ENCODE measurements around the gene SLC12A2.

SLC12A2 gene

DNA sequence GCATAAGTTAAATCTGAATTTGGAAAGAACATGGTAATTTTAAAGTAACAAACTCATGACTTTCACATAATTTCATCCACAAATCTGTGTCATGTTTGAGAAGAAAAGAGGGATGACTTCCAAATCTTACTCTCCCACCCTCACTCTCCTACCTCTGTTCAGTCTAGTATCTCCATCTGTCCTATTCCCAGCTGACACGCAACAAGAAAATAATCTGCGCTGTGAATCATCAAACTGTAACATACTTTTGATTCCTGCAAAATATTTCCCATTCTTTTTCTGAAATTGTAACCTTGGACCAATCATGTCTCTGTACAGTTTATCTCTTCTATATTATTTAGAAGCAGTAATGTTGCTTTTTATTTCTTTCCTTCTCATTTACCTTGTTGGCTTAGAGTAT is 91.4 kb downstream of the SLC12A2 start:
- no peak for DNase-seq (ENCODE audit: low spot score)
- Histone ChIP-seq H3K27ac (no peak overlapping the region), H3K4me3 (no peak overlapping the region)
- TF ChIP-seq, protein P1, sequence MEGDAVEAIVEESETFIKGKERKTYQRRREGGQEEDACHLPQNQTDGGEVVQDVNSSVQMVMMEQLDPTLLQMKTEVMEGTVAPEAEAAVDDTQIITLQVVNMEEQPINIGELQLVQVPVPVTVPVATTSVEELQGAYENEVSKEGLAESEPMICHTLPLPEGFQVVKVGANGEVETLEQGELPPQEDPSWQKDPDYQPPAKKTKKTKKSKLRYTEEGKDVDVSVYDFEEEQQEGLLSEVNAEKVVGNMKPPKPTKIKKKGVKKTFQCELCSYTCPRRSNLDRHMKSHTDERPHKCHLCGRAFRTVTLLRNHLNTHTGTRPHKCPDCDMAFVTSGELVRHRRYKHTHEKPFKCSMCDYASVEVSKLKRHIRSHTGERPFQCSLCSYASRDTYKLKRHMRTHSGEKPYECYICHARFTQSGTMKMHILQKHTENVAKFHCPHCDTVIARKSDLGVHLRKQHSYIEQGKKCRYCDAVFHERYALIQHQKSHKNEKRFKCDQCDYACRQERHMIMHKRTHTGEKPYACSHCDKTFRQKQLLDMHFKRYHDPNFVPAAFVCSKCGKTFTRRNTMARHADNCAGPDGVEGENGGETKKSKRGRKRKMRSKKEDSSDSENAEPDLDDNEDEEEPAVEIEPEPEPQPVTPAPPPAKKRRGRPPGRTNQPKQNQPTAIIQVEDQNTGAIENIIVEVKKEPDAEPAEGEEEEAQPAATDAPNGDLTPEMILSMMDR (IDR thresholded peaks at IDR 0.05) = no peak

DNA sequence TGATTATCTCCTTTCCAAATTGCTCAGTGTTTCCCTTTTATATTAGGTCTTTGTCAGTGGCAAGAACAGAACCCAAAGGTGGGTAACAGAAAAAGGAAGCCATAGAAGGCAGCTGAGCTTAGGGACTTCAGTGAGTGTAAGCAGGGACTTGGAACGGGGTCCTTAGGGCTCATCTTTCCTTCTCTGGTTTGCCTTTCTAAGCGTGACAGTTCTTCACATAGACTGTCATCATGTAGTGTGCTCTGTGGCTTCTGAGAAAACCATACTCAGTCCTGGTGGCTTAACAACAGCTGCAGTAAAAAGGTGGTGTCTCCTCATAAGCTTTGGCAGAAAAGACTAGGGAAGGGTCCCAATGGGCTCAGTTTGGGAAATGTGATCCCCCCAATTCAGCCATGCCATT is 108.8 kb downstream of the SLC12A2 start:
- H3K27ac ChIP-seq = no peak overlapping the region
- H3K4me3 ChIP-seq = no peak overlapping the region

DNA sequence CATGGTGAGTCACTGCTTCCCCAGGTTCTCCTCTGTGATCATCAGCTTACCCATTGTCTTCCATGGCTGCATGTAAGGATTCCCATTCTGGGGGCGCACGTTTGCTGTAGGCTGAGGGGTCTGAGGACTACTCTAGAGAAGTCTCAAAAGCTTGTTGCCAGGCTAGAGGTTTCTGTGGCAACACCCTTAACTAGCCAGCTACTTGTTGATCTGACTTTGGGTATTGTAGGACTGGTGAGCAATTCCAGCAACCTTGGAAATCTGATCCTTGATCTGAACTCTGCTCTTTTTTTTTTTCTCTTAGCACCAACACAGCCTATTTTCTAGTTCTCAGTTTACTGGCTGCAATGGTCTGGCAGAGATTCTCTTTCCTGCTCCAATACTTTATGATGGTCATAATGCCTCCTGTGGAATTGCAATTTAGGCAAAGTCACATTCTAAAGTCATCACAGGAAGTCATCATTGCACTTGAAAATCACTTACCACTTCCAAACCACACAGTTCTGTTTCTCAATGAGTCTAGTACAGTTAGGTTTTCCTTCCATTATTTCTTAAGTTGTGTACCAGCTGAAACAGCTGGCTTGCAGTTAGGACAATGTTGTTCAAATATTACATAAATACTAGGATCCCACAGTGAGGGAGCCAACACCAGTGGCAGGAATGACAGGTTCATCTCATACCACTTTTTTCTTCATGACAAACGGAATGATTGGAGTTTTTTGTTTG is 110.3 kb downstream of the SLC12A2 start:
- Histone ChIP-seq H3K4me3 (no peak overlapping the region), H3K27ac (no peak overlapping the region)
- DNase-seq (ENCODE audit: low spot score) = no peak
- TF ChIP-seq, protein P1 (IDR thresholded peaks at IDR 0.05) = no peak

More for the DNA sequence above, 108.8 kb downstream of the SLC12A2 start:
- no peak for DNase-seq (ENCODE audit: low spot score)
- TF ChIP-seq, protein P1 (IDR thresholded peaks at IDR 0.05) = no peak

DNA sequence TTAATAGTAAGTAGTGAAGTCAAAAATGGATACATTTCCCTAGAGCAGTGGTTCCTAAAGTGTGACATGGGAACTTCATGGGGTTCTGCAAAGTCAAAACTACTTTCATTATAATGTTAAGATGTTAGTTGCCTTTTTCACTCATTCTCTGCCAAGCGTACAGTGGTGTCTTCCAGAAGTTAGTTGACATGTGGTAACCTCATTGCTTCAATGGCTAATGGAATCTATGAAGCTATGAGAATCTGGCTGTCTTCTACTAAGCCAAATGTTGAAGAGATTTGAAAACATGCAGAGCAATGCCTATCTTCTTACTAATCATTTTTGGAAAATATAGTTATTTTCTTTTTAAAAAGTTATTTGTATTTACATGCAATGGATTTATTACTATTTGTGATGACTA is 111.8 kb downstream of the SLC12A2 start:
- Histone ChIP-seq H3K27ac (no peak overlapping the region), H3K4me3 (no peak overlapping the region)
- DNase-seq (ENCODE audit: low spot score) = no peak
- TF ChIP-seq, protein P1 (IDR thresholded peaks at IDR 0.05) = no peak

DNA sequence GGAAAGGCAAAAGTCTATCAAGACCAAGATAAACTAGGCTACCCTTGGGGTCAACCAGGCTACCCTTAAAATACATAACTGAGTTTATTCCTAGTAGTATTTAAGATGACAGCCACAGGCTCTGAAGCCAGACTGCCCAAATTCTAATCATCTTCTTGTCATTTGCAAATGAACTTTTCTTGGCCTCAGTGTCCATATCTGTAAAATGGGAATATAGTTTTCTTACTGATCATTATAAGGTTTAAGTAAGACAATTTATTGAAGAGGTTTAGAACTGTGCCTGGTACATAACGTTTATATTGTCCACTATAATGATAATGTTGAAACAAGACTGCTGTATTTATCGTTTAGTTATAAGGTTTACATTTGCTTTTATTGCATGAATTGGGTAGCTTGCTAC is 112.5 kb downstream of the SLC12A2 start:
- no peak overlapping the region for H3K27ac ChIP-seq
- no peak for DNase-seq (ENCODE audit: low spot score)
- TF ChIP-seq, protein P1 (IDR thresholded peaks at IDR 0.05) = no peak
- no peak overlapping the region for H3K4me3 ChIP-seq

DNA sequence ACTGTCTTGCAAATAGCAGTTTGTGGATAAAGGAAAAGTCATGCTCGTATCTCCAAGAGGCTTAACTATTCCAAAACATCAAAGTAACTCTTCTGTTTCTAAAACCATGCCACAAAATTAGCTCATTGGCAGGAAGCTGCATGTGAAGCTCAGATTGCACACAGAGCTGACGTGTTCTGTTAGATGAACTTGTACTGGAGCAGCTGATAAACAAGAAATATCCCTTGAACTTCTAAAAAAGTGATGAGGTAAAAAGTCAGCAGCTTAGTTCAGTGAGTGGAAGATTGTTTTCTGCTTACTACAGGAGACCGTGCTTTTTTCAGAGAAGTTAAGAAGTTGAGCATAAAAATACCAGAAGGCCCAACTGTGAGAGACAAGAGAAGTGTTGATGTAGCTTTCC is 113.2 kb downstream of the SLC12A2 start:
- Histone ChIP-seq H3K27ac (no peak overlapping the region), H3K4me3 (no peak overlapping the region)
- DNase-seq (ENCODE audit: low spot score) = no peak
- TF ChIP-seq, protein P1 (IDR thresholded peaks at IDR 0.05) = no peak

DNA sequence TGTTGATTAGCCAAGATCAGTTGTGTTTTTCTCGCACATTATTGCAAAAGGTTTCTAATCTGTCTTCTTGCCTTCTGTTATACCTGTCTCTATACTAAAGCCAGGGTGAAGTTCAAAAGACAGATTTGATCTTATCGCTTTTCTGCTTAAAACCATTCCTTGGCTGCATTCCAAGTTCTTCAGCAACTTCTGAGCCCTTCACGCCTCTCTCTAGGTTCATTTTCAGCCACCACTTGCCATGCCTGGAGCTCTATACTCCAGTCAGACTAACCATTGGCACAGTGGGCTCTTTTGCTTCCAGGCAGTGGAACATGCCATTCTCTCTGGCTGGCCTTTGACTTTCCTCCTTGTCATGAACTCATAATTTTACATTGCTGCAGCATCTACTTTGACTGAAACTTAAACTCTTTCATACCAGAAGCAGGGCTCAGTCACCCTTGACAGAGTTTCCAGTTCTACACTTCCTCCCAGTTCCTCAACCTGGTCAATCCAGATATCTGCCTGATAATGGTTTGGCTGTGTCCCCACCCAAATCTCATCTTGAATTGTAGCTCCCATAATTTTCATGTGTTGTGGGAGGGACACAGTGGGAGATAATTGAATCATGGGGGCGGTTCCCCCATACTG is 114.4 kb downstream of the SLC12A2 start:
- no peak overlapping the region for H3K27ac ChIP-seq
- DNase-seq (ENCODE audit: low spot score) = no peak
- H3K4me3 ChIP-seq = no peak overlapping the region
- TF ChIP-seq, protein P1 (IDR thresholded peaks at IDR 0.05) = no peak
